Peyer's patch (tissue), 4 donors: ENCODE data around the gene TFAM. TPM values are rescaled to one million over a fixed set of nuclear protein-coding genes. Genes with fewer than 3 reads are reported as not detected.

Source experiments
- DNase-seq, 3 donors: peaks; one replicate each; pipeline ENCODE4 v3.0.0-alpha.2; 2017 to 2019
- H3K27ac ChIP-seq, 4 donors: fragments of 200-600 bp; sonication (generic); one replicate each; pipeline ENCODE4 v1.5.1; 2016 to 2019
- H3K27me3 ChIP-seq, 2 donors: fragments of 200-600 bp; sonication (generic); one replicate each; pipeline ENCODE4 v1.5.1; 2019
- H3K36me3 ChIP-seq, 3 donors: fragments of 200-600 bp; sonication (generic); one replicate each; pipeline ENCODE4 v1.5.1; 2016 to 2019
- H3K4me1 ChIP-seq, 4 donors: fragments of 200-600 bp; sonication (generic); one replicate each; pipeline ENCODE4 v1.5.1; 2016 to 2019
- H3K4me3 ChIP-seq, 4 donors: fragments of 200-600 bp; sonication (generic); 1 replicate in 3 of 4; 2 replicates in 1 of 4; pipeline ENCODE4 v1.5.1; 2016 to 2019; ENCODE audit warnings: mild to moderate bottlenecking in 1 of 4
- H3K9me3 ChIP-seq, 4 donors: fragments of 200-600 bp; sonication (generic); one replicate each; pipeline ENCODE4 v1.5.1; 2016 to 2019; ENCODE audit warnings: mild to moderate bottlenecking in 1 of 4
- CTCF ChIP-seq, 6 experiments: fragments of 450-650 bp in 4 of 6; fragments of 200-600 bp in 2 of 6; sonication (generic) in 1 of 6; IDR thresholded peaks; one replicate each; pipeline ENCODE4 v1.5.1; 2017 to 2019; ENCODE audit warnings: antibody characterized with exemption in 6 of 6, mild to moderate bottlenecking in 3 of 6, moderate library complexity in 1 of 6
- POLR2A ChIP-seq, 2 donors: fragments of 450-650 bp; IDR thresholded peaks; one replicate each; pipeline ENCODE4 v1.5.1; 2017; ENCODE audit warnings: antibody characterized with exemption in 2 of 2, mild to moderate bottlenecking in 2 of 2, moderate library complexity in 2 of 2
- total RNA-seq, 4 donors: library from RNA; depleted of rRNA; stranded (reverse); fragments of >200 nt; gene quantifications; one replicate each; pipeline ENCODE4 v1.1.0, GENCODE V29; 2016

The TFAM gene
- total RNA-seq, 4 donors from 2014 or later, result 12.8 to 17.0 (median 15.2) TPM

GRCh38 chr10:58400609-58401008 lies 15.4 kb downstream of the TFAM start:
- Histone ChIP-seq H3K9me3 (no peaks in the 10 kb centered on the region), H3K4me3 (no peak overlapping the region), H3K4me1 (no peaks in the 10 kb centered on the region), H3K27me3 (no peaks in the 10 kb centered on the region), H3K27ac (no peak overlapping the region), H3K36me3 (peaks cover 0 to 24% (median 0%) of the 10 kb centered on the region in 3 donors)
- TF ChIP-seq CTCF (IDR thresholded peaks at IDR 0.05), result no peak
- no peak for DNase-seq

GRCh38 chr10:58404001-58404400 lies 18.8 kb downstream of the TFAM start:
- no peak for DNase-seq
- H3K4me3 ChIP-seq, result no peak overlapping the region
- no peak overlapping the region for H3K27ac ChIP-seq
- TF ChIP-seq CTCF (IDR thresholded peaks at IDR 0.05) (no peak), POLR2A (IDR thresholded peaks at IDR 0.05) (no peak)
- no peaks in the 10 kb centered on the region for H3K4me1 ChIP-seq
- no peaks in the 10 kb centered on the region for H3K36me3 ChIP-seq
- H3K9me3 ChIP-seq, result no peaks in the 10 kb centered on the region
- no peaks in the 10 kb centered on the region for H3K27me3 ChIP-seq

- no peak for DNase-seq
- TF ChIP-seq POLR2A (IDR thresholded peaks at IDR 0.05) (no peak), CTCF (IDR thresholded peaks at IDR 0.05) (no peak)
- Histone ChIP-seq H3K27me3 (no peaks in the 10 kb centered on the region), H3K4me3 (no peak overlapping the region), H3K4me1 (no peaks in the 10 kb centered on the region), H3K9me3 (no peaks in the 10 kb centered on the region), H3K36me3 (no peaks in the 10 kb centered on the region), H3K27ac (no peak overlapping the region)
Measured at GRCh38 chr10:58409956-58410610, 24.9 kb downstream of the TFAM start.

GRCh38 chr10:58412502-58412961 lies 27.3 kb downstream of the TFAM start:
- DNase-seq, result no peak
- Histone ChIP-seq H3K4me3 (no peak overlapping the region), H3K27me3 (no peaks in the 10 kb centered on the region), H3K4me1 (no peaks in the 10 kb centered on the region), H3K9me3 (no peaks in the 10 kb centered on the region), H3K27ac (no peak overlapping the region), H3K36me3 (no peaks in the 10 kb centered on the region)
- no peak for TF ChIP-seq CTCF (IDR thresholded peaks at IDR 0.05)
- TF ChIP-seq POLR2A (IDR thresholded peaks at IDR 0.05), result no peak

GRCh38 chr10:58414270-58415041 lies 29.2 kb downstream of the TFAM start:
- Histone ChIP-seq H3K27ac (no peak overlapping the region), H3K9me3 (no peaks in the 10 kb centered on the region), H3K4me3 (no peak overlapping the region), H3K36me3 (no peaks in the 10 kb centered on the region), H3K27me3 (no peaks in the 10 kb centered on the region), H3K4me1 (no peaks in the 10 kb centered on the region)
- TF ChIP-seq CTCF (IDR thresholded peaks at IDR 0.05) (peak in 3 of 6 experiments; percentile 8 to 39 (median 19)), POLR2A (IDR thresholded peaks at IDR 0.05) (no peak)
- no peak for DNase-seq
